ENCODE results near the gene DPP10.
"Not testable (repeated sequence)": the region's sequence is repeated elsewhere in the genome, so short reads cannot be mapped to it uniquely, and the experiment has no call there.

Gene DPP10

GRCh38 chr2:114442510-114442909, at the start of gene DPP10:
Gene DPP10, plus strand, starts transcription at chr2:114442641.
- DNase-seq: no peak

GRCh38 chr2:114400890-114401289, 41.6 kb upstream of the DPP10 start:
- DNase-seq: no peak

GRCh38 chr2:114405247-114406116, 37.0 kb upstream of the DPP10 start:
- DNase-seq: no peak

GRCh38 chr2:114406347-114406746, 36.1 kb upstream of the DPP10 start:
- DNase-seq: no peak

- not testable (repeated sequence) for DNase-seq
Measured at GRCh38 chr2:114407353-114407752, 35.1 kb upstream of the DPP10 start.

GRCh38 chr2:114421781-114422180, 20.7 kb upstream of the DPP10 start:
- no peak for DNase-seq

GRCh38 chr2:114424699-114425098, 17.7 kb upstream of the DPP10 start:
- no peak for DNase-seq

- DNase-seq: no peak
Measured at GRCh38 chr2:114426756-114427155, 15.7 kb upstream of the DPP10 start.

- no peak for DNase-seq
Measured at GRCh38 chr2:114436329-114436728, 6.1 kb upstream of the DPP10 start.

GRCh38 chr2:114446571-114446970, 4.1 kb downstream of the DPP10 start:
- DNase-seq: no peak

- DNase-seq: no peak
Measured at GRCh38 chr2:114450639-114451038, 8.2 kb downstream of the DPP10 start.

GRCh38 chr2:114456566-114456965, 14.1 kb downstream of the DPP10 start:
- no peak for DNase-seq

GRCh38 chr2:114457956-114458355, 15.5 kb downstream of the DPP10 start:
- DNase-seq: no peak

GRCh38 chr2:114461116-114461515, 18.7 kb downstream of the DPP10 start:
- DNase-seq: no peak

GRCh38 chr2:114464961-114465706, 22.7 kb downstream of the DPP10 start:
- no peak for DNase-seq

GRCh38 chr2:114468343-114468742, 25.9 kb downstream of the DPP10 start:
- DNase-seq: no peak

- no peak for DNase-seq
Measured at GRCh38 chr2:114472246-114472645, 29.8 kb downstream of the DPP10 start.

GRCh38 chr2:114472726-114473125, 30.3 kb downstream of the DPP10 start:
- DNase-seq: no peak

GRCh38 chr2:114488841-114489530, 46.5 kb downstream of the DPP10 start:
- DNase-seq: no peak

- DNase-seq: no peak
Measured at GRCh38 chr2:114495046-114495445, 52.6 kb downstream of the DPP10 start.

GRCh38 chr2:114496959-114497358, 54.5 kb downstream of the DPP10 start:
- no peak for DNase-seq

GRCh38 chr2:114499101-114499500, 56.7 kb downstream of the DPP10 start:
- DNase-seq: no peak

- DNase-seq: no peak
Measured at GRCh38 chr2:114507744-114508143, 65.3 kb downstream of the DPP10 start.

- no peak for DNase-seq
Measured at GRCh38 chr2:114515882-114516281, 73.4 kb downstream of the DPP10 start.

All from NCI-H2081 treated with DMSO at 0.1 percent for 48 hours (cell line).